CD1c-positive myeloid dendritic cell (primary cell): ENCODE results near the gene ABCC2.
"Not testable (repeated sequence)": the region's sequence is repeated elsewhere in the genome, so short reads cannot be mapped to it uniquely, and the experiment has no call there.

Experiments used
- DNase-seq: peaks from one replicate; pipeline ENCODE4 v3.0.0-alpha.2; 2016; ENCODE audit errors: extremely low spot score

The ABCC2 gene

GRCh38 chr10:99809481-99809880 is 27.0 kb downstream of the ABCC2 start:
- no peak for DNase-seq

- no peak for DNase-seq
These were observed 27.6 kb downstream of the ABCC2 start for GRCh38 chr10:99809931-99810615.

GRCh38 chr10:99812177-99812576 is 29.7 kb downstream of the ABCC2 start:
- no peak for DNase-seq

- DNase-seq: no peak
These were observed 31.7 kb downstream of the ABCC2 start for GRCh38 chr10:99814143-99814542.

GRCh38 chr10:99815621-99816020 is 33.2 kb downstream of the ABCC2 start:
- DNase-seq: peak; percentile 19

- DNase-seq: no peak
These were observed 45.5 kb downstream of the ABCC2 start for GRCh38 chr10:99827936-99828335.

- DNase-seq: peak; percentile 6
These were observed 46.0 kb downstream of the ABCC2 start for GRCh38 chr10:99828464-99828863.

- no peak for DNase-seq
These were observed 50.0 kb downstream of the ABCC2 start for GRCh38 chr10:99832439-99832838.

- DNase-seq: no peak
These were observed 52.0 kb downstream of the ABCC2 start for GRCh38 chr10:99834410-99834809.

GRCh38 chr10:99835947-99836346 is 53.5 kb downstream of the ABCC2 start:
- DNase-seq: no peak

- no peak for DNase-seq
These were observed 54.3 kb downstream of the ABCC2 start for GRCh38 chr10:99836711-99837110.

- DNase-seq: not testable (repeated sequence)
These were observed 58.4 kb downstream of the ABCC2 start for GRCh38 chr10:99840859-99841258.

- DNase-seq: no peak
These were observed 59.3 kb downstream of the ABCC2 start for GRCh38 chr10:99841746-99842145.

GRCh38 chr10:99843310-99843709 is 60.9 kb downstream of the ABCC2 start:
- DNase-seq: no peak

- DNase-seq: peak; percentile 21
These were observed 62.1 kb downstream of the ABCC2 start for GRCh38 chr10:99844433-99844955.

- DNase-seq: peak; percentile 93
These were observed 63.5 kb downstream of the ABCC2 start for GRCh38 chr10:99845837-99846382.

- DNase-seq: no peak
These were observed 66.6 kb downstream of the ABCC2 start for GRCh38 chr10:99849057-99849456.

- DNase-seq: no peak
These were observed 67.1 kb downstream of the ABCC2 start for GRCh38 chr10:99849536-99849935.

- no peak for DNase-seq
These were observed 67.8 kb downstream of the ABCC2 start for GRCh38 chr10:99850021-99850766.

GRCh38 chr10:99850767-99851340 is 68.4 kb downstream of the ABCC2 start:
- no peak for DNase-seq

- no peak for DNase-seq
These were observed 69.4 kb downstream of the ABCC2 start for GRCh38 chr10:99851825-99852224.

- no peak for DNase-seq
These were observed 70.2 kb downstream of the ABCC2 start for GRCh38 chr10:99852481-99853213.
